Measurements from ENCODE around the gene NPAS1. TPM values are rescaled to one million over a fixed set of nuclear protein-coding genes. Genes with fewer than 3 reads are reported as not detected.
"Not testable (repeated sequence)": the region's sequence is repeated elsewhere in the genome, so short reads cannot be mapped to it uniquely, and the experiment has no call there.

Gene NPAS1
- polyA plus RNA-seq, 3 donors from 2014 or later = not detected

DNA sequence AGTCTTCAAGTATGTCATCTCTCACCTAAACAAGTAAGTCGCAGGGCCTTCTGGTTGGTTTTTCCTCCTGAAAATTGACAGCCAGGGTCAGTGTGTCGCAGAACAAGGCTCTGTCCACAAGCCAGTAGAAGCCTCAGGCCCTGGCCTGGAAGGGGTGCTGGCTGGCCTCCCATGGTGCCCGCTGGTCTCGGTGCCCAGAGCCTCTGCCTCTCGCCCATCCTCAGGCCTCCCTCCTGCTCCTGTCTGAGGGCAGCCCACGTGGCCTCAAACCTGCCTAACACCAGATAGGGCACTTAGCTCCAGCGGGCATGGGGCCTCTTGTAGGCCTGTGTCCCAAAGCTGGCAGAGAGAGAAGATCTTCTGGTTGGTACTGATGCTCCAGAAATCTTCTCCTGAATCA, 20.3 kb upstream of the NPAS1 start:
- Mint-ChIP-seq H3K4me3 (no peak overlapping the region), H3K9me3 (no peaks in the 10 kb centered on the region), H3K36me3 (peaks cover 0 to 8% (median 3%) of the 10 kb centered on the region in 3 donors), H3K27me3 (ENCODE audit: low read depth in 3 of 3) (peaks cover 0 to 10% (median 3%) of the 10 kb centered on the region in 3 donors), H3K27ac (no peak overlapping the region), H3K4me1 (peaks cover 9 to 11% of the 10 kb centered on the region in 2 donors)
- no peak for DNase-seq

DNA sequence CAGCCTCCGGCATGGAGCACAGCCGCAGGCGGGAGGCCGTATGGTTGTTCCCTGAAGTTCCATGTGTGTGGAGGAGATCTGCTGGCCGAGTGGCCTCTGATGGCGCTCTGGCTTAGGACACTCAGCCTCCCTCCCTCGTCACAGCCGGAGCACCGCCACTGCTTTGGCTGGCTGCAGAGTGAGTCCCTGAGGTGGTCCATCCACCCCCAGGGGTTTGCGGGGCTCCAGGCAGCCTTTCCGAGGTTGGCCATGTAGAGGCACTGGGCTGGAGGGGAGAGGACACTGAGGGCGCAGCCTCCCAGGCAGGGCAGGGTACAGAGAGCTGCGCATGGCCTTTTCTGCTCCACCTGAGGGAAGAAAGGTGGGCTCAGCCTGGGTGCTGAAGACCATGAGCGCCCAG, 19.8 kb upstream of the NPAS1 start:
- no peak for DNase-seq
- Mint-ChIP-seq H3K27me3 (ENCODE audit: low read depth in 3 of 3) (peaks cover 0 to 10% (median 3%) of the 10 kb centered on the region in 3 donors), H3K4me3 (no peak overlapping the region), H3K4me1 (peaks cover 11 to 16% of the 10 kb centered on the region in 2 donors), H3K27ac (no peak overlapping the region), H3K9me3 (no peaks in the 10 kb centered on the region), H3K36me3 (peaks cover 0 to 8% (median 3%) of the 10 kb centered on the region in 3 donors)

DNA sequence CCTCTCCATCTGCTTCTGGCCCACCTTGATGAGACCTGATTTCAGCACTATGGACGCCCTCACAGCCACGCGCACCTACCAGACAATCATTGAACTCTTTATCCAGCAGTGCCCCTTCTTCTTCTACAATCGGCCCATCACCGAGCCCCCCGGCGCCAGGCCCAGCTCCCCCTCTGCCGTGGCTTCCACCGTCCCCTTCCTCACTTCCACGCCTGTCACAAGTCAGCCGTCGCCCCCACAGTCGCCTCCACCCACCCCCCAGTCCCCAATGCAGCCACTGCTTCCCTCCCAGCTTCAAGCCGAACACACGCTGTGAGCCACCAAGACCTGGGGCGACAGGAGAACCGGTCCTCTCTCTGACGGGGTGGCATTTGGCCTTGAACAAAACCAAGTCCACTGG, 19.3 kb upstream of the NPAS1 start:
- H3K9me3 Mint-ChIP-seq = no peaks in the 10 kb centered on the region
- DNase-seq = no peak
- peaks cover 0 to 10% (median 3%) of the 10 kb centered on the region in 3 donors for H3K27me3 Mint-ChIP-seq (ENCODE audit: low read depth in 3 of 3)
- H3K27ac Mint-ChIP-seq = no peak overlapping the region
- H3K4me3 Mint-ChIP-seq = no peak overlapping the region
- peaks cover 11 to 16% of the 10 kb centered on the region in 2 donors for H3K4me1 Mint-ChIP-seq
- peaks cover 0 to 8% (median 3%) of the 10 kb centered on the region in 3 donors for H3K36me3 Mint-ChIP-seq

DNA sequence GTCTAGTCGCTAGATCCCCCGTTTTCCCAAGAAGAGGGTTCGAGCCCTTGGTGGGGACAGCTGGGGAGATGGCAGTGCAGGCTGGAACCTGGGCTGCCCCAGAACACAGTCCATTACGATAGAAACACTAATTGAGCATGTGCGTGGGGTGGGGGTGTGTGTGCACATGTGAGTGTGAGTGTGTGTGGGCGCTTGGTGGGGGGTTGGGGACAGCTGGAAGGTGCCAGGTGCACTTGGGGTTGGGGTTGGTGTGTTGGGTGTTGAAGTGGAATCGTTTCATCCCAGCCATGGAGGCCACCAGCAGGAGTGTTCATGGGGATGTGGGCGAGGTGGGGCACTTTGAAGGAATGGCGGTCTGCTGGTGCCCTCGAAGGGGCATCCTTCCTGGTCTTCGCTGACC, 18.1 kb upstream of the NPAS1 start:
- no peak for DNase-seq
- H3K9me3 Mint-ChIP-seq = no peaks in the 10 kb centered on the region
- H3K27ac Mint-ChIP-seq = no peak overlapping the region
- H3K27me3 Mint-ChIP-seq (ENCODE audit: low read depth in 3 of 3) = peaks cover 0 to 10% (median 4%) of the 10 kb centered on the region in 3 donors
- no peak overlapping the region for H3K4me3 Mint-ChIP-seq
- H3K4me1 Mint-ChIP-seq = peaks cover 16 to 17% of the 10 kb centered on the region in 2 donors
- H3K36me3 Mint-ChIP-seq = peaks cover 0 to 8% (median 3%) of the 10 kb centered on the region in 3 donors

DNA sequence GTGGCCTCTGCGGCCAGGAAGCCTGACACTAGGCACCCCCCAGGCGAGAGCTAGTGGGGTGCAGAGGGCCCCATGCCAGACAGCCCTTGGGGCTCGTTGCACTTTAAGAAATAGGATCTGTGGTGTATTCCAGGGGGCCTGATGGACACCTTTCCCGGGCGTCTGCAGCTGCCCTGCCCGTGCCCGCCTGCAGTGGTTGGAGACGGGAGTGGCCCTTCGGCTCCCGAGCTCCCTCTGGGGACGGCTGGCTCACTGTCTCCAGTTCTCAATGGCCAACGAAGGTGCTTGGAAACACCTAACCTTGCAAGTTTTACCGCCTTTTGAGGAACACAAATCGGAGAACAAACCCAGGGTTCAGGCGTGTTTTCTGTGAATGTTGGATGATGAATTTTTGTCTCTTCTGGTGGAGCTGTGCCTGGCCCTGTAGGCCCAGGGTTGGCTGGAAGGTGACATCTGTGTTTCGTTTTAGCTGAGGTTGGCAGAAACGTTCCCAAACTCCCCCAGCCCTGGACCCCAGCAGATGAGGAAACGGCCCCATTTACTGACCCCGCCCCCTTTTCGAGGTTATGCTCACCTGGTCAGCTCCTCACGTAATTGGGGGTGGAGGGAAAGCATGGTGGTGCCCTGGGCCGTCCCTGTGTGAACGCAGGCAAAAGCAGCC, 17.4 kb upstream of the NPAS1 start:
- H3K27ac Mint-ChIP-seq = no peak overlapping the region
- H3K27me3 Mint-ChIP-seq (ENCODE audit: low read depth in 3 of 3) = peaks cover 0 to 10% (median 5%) of the 10 kb centered on the region in 3 donors
- H3K9me3 Mint-ChIP-seq = no peaks in the 10 kb centered on the region
- no peak overlapping the region for H3K4me3 Mint-ChIP-seq
- peaks cover 16 to 20% of the 10 kb centered on the region in 2 donors for H3K4me1 Mint-ChIP-seq
- DNase-seq = no peak
- H3K36me3 Mint-ChIP-seq = peaks cover 0 to 8% (median 3%) of the 10 kb centered on the region in 3 donors

DNA sequence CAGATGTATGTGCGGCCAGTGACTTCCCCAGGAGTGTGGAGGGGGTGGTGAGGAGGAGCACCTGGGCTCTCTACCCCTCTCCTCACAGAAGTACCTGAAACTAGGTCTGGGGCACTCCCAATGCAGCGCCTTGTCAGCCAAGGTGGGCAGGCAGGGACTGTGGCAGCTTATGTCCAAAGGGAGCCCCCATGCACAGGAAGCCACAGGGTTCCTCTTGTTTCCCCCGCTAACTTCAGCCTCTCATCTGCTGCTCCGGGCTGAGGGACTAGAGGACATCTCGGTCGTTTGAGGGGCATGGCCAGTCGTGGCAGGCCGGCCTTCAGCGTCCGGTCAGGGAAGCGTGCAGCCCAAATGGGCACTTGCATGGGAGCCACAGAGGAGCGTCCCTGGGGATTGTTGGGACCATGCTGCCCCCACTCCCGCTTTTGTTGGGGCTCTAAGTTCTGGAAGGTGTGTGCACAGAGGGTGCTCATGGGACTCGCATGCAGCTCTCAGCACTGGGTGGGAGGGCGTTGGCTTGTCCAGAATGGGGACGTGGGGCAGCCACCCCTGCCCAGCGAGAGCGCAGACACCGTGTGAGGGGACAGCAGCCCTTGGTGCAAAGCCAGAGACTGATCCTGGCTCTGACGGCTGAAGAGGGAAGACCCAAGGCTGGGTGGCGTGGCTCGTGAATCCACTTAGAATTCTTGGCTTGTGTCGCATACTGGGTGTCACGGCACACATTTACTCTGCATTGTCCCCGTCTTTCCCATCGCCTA, 16.6 kb upstream of the NPAS1 start:
- Mint-ChIP-seq H3K4me1 (peaks cover 16 to 20% of the 10 kb centered on the region in 2 donors), H3K27ac (no peak overlapping the region)

DNA sequence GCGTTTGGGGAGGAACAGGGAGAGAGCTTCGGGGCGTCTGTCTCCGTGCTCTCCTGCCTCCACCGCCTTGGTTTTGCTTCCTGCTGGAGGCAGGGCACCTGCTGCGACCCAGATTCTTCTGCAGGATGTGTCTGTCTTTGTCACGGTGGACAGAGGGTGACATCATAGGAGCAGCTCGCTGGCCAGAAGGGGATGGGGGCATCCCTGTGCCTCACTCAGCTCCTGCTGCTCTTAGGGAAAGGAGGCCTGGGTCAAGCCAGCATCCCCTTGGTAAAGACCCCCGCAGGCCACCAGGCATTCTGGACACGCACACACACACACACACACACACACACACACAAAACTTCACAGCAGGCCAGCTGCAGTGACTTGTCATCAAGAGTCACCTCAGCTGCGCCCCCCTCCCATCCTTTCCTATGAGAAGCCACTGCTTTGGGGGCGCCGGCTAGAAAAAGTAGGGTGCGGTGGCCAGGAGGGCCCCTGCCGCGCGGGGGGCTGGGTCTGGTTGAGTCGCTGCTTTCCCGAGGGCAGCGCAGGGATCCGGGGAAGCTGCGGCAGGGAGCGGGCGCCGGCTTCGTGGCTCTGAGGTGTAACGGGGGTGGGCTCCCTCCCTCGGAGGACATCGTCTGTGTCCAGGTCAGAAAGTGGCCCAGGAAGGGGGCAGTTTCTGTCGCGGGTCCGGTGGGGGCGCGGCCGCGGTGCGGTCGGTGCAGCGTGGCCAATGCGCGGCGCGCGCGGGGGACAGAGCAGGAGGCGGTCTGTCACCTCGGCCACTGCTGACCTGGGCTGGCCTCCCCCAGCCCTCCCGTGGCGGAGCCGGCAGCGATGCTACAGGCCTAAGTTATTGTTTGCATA, 15.8 kb upstream of the NPAS1 start:
- H3K27ac Mint-ChIP-seq = no peak overlapping the region
- H3K4me1 Mint-ChIP-seq = peaks cover 16 to 20% of the 10 kb centered on the region in 2 donors
- H3K27me3 Mint-ChIP-seq (ENCODE audit: low read depth in 3 of 3) = peaks cover 0 to 13% (median 12%) of the 10 kb centered on the region in 3 donors
- H3K36me3 Mint-ChIP-seq = peaks cover 0 to 8% (median 0%) of the 10 kb centered on the region in 3 donors
- peak overlapping the region in 2 of 5 donors; percentile 27 to 35 for H3K4me3 Mint-ChIP-seq
- H3K9me3 Mint-ChIP-seq = no peaks in the 10 kb centered on the region
- no peak for DNase-seq

More for the DNA sequence above, 16.6 kb upstream of the NPAS1 start:
- Mint-ChIP-seq H3K36me3 (peaks cover 0 to 8% (median 3%) of the 10 kb centered on the region in 3 donors), H3K27me3 (ENCODE audit: low read depth in 3 of 3) (peaks cover 0 to 13% (median 8%) of the 10 kb centered on the region in 3 donors), H3K9me3 (no peaks in the 10 kb centered on the region), H3K4me3 (no peak overlapping the region)
- DNase-seq = no peak

DNA sequence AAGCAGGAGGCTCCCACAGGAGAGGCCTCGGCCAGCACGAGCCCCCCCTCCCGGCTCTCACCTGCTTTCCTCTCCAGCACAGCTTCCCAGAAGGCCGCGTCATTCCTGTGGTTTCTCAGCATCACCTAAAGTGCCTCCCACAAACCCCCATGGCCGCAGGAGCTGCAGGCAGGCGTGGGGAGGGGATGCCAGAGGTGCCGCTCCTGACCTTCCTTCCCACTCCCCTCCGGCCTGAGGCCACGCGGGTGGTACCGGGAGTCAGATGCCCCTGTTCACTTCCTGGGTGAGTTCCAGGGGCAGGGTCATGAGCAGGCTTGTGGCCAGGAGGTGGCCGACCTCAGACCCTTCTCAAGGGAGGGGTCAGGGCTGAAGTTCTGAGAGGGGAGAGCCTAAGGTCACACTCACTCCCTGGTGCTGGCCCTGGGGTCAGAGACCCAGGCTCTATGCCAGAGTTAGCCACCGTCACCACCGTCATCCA, 14.4 kb upstream of the NPAS1 start:
- H3K9me3 Mint-ChIP-seq = no peaks in the 10 kb centered on the region
- H3K27ac Mint-ChIP-seq = no peak overlapping the region
- peaks cover 16 to 20% of the 10 kb centered on the region in 2 donors for H3K4me1 Mint-ChIP-seq
- no peak for DNase-seq
- no peak overlapping the region for H3K4me3 Mint-ChIP-seq
- H3K36me3 Mint-ChIP-seq = peaks cover 0 to 7% (median 0%) of the 10 kb centered on the region in 3 donors
- peaks cover 0 to 12% (median 10%) of the 10 kb centered on the region in 3 donors for H3K27me3 Mint-ChIP-seq (ENCODE audit: low read depth in 3 of 3)

DNA sequence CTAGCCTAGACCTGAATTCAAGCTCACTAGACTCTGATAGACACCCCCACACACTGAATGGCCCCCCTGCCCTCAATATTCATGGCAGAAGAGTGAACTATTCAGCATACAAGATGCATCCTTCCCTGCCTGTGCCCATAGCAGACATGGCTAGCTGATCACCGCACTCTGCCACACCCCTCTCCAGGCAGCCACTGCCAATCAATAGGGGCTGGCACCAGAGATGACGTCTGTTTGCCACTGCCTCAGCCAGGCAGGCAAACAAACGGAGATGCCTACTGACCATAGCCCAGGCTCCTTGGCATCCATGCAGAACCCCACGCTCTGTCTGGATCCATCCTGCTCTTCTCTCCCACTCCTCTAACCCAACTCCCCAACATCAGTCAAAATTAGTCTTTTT, 13.8 kb upstream of the NPAS1 start:
- no peak for DNase-seq
- H3K4me1 Mint-ChIP-seq = peaks cover 16 to 20% of the 10 kb centered on the region in 2 donors
- H3K27me3 Mint-ChIP-seq (ENCODE audit: low read depth in 3 of 3) = peaks cover 0 to 12% (median 10%) of the 10 kb centered on the region in 3 donors
- H3K27ac Mint-ChIP-seq = peak overlapping the region in 2 of 6 donors; percentile 6 to 13
- no peaks in the 10 kb centered on the region for H3K9me3 Mint-ChIP-seq
- H3K36me3 Mint-ChIP-seq = peaks cover 0 to 4% (median 0%) of the 10 kb centered on the region in 3 donors
- no peak overlapping the region for H3K4me3 Mint-ChIP-seq

DNA sequence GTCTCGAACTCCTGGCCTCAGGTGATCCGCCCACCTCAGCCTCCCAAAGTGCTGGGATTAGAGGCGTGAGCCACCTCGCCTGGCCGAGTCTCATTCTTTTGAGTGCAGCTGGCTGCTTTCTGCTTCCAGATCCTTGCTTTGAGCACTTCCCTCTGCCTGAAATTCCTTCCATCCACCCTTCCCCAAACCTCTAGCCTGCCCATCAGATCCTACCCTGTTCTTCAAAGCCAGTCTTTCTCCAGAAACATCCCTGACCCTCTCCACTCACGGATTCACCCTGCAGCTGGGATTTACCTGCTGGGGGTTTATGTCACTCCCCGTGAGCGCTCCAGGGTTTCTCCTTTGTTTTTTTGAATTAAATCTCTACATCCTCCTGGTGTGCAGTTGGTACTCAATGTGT, 13.1 kb upstream of the NPAS1 start:
- Mint-ChIP-seq H3K4me1 (peaks cover 16 to 20% of the 10 kb centered on the region in 2 donors), H3K27me3 (ENCODE audit: low read depth in 3 of 3) (peaks cover 0 to 12% (median 10%) of the 10 kb centered on the region in 3 donors), H3K4me3 (no peak overlapping the region), H3K36me3 (no peaks in the 10 kb centered on the region), H3K9me3 (no peaks in the 10 kb centered on the region), H3K27ac (no peak overlapping the region)
- DNase-seq = no peak

DNA sequence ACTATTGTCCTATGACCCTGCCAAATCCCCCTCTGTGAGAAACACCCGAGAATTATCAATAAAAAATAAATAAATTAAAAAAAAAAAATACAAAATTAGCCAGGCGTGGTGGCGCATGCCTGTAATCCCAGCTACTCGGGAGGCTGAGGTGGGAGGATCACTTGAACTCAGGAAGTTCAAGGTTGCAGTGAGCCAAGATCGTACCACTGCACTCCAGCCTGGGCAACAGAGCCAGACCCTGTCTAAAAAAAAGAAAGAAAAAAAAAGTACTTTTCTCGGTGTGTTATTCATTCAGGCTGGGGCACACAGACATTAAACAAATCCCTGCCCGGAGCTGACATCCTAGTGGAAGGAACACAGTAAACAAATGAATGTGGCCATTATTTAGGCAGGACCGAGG, 9.1 kb upstream of the NPAS1 start:
- Mint-ChIP-seq H3K27me3 (ENCODE audit: low read depth in 3 of 3) (peaks cover 2 to 19% (median 9%) of the 10 kb centered on the region in 3 donors), H3K4me1 (peaks cover 10 to 17% of the 10 kb centered on the region in 2 donors)
- not testable (repeated sequence) for H3K9me3 Mint-ChIP-seq, H3K36me3 Mint-ChIP-seq, H3K4me3 Mint-ChIP-seq, H3K27ac Mint-ChIP-seq, DNase-seq

DNA sequence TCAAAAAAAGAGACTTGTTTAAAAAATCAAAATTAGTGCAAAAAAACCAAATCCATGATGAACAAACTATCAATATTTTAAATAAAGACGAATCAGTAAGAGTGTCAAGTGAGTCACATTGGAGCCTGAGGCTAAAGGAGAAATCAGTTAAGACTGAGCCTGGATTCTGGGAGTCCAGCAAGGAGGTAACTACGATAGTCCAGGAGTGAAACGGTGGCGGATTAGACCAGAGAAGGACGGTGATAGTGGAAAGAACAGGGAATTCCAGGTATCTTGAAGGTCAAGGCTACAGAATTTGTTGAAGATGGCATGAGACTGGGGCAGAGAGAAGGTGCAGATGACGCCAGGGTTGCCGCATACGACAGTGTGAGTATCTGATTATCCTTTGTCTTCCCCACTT, 7.0 kb upstream of the NPAS1 start:
- no peak overlapping the region for H3K27ac Mint-ChIP-seq
- no peak for DNase-seq
- no peaks in the 10 kb centered on the region for H3K9me3 Mint-ChIP-seq
- H3K36me3 Mint-ChIP-seq = peaks cover 0 to 6% (median 0%) of the 10 kb centered on the region in 3 donors
- peaks cover 8 to 10% of the 10 kb centered on the region in 2 donors for H3K4me1 Mint-ChIP-seq
- H3K27me3 Mint-ChIP-seq (ENCODE audit: low read depth in 3 of 3) = peaks cover 2 to 16% (median 9%) of the 10 kb centered on the region in 3 donors
- H3K4me3 Mint-ChIP-seq = peak overlapping the region in 1 of 5 donors; percentile 33

DNA sequence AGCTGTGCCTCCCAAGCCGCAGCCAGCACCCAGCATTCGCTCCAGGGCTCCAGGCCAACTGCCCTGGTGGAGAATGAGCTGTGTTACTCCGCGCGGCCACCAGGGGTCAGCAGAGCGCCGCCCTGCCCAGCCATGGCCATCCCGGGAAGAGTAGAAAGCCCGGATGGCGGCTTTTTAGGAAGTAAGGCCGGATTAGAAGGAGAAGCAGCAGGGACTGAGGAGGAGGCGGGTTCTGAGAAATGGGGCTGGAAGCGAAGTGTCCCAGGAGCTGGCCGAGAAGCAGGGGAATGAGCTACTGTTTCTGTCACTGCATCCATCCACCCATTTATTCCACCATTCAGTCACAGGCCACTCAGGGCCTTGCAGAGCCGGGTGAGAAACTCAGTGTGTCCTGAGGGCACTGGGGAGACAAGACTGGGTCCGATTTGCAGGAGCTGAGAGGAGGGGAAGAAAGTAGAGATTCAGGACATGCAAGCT, 6.6 kb upstream of the NPAS1 start:
- peaks cover 8 to 10% of the 10 kb centered on the region in 2 donors for H3K4me1 Mint-ChIP-seq
- DNase-seq = peak; percentile 51 to 63 (median 54)
- peaks cover 2 to 14% (median 6%) of the 10 kb centered on the region in 3 donors for H3K27me3 Mint-ChIP-seq (ENCODE audit: low read depth in 3 of 3)
- no peaks in the 10 kb centered on the region for H3K9me3 Mint-ChIP-seq
- H3K4me3 Mint-ChIP-seq = peak overlapping the region in 1 of 5 donors; percentile 48
- peaks cover 0 to 6% (median 0%) of the 10 kb centered on the region in 3 donors for H3K36me3 Mint-ChIP-seq
- peak overlapping the region in 1 of 6 donors; percentile 57 for H3K27ac Mint-ChIP-seq
